ENCODE data around the gene CD300LG. TPM values are rescaled to one million over a fixed set of nuclear protein-coding genes. Genes with fewer than 3 reads are reported as not detected.
"Not testable (repeated sequence)": the region's sequence is repeated elsewhere in the genome, so short reads cannot be mapped to it uniquely, and the experiment has no call there.

The CD300LG gene
- total RNA-seq, 1 donor from 2014 or later = not detected

DNA sequence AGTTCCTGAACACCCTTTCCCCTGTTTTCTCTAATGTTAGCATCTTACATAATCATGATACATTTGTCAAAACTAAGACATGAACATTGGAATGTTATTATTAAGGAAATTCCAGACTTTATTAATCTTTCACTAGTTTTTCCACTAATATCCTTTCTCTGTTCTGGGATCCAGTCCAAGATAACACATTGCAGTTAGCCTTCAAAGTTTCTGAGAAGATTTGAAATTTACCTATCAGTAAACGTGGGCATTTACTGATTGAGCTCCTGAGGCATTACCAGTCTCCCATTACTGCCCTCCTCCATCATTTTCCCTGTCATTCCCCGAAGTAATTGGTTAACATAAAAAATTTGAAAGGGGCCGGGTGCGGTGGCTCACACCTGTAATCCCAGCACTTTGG is 5.7 kb upstream of the CD300LG start:
- Histone ChIP-seq H3K27me3 (ENCODE audit: control insufficient read depth, insufficient read depth, low read length) (no peaks in the 10 kb centered on the region), H3K4me3 (ENCODE audit: low read depth, low read length) (no peak overlapping the region), H3K36me3 (ENCODE audit: control insufficient read depth, insufficient read depth, low read length) (no peaks in the 10 kb centered on the region)
- TF ChIP-seq CTCF (IDR thresholded peaks at IDR 0.05; ENCODE audit: insufficient read depth, low read length, severe bottlenecking) = no peak
- FAIRE-seq = no peak
- no peak for DNase-seq (ENCODE audit: low read depth)

DNA sequence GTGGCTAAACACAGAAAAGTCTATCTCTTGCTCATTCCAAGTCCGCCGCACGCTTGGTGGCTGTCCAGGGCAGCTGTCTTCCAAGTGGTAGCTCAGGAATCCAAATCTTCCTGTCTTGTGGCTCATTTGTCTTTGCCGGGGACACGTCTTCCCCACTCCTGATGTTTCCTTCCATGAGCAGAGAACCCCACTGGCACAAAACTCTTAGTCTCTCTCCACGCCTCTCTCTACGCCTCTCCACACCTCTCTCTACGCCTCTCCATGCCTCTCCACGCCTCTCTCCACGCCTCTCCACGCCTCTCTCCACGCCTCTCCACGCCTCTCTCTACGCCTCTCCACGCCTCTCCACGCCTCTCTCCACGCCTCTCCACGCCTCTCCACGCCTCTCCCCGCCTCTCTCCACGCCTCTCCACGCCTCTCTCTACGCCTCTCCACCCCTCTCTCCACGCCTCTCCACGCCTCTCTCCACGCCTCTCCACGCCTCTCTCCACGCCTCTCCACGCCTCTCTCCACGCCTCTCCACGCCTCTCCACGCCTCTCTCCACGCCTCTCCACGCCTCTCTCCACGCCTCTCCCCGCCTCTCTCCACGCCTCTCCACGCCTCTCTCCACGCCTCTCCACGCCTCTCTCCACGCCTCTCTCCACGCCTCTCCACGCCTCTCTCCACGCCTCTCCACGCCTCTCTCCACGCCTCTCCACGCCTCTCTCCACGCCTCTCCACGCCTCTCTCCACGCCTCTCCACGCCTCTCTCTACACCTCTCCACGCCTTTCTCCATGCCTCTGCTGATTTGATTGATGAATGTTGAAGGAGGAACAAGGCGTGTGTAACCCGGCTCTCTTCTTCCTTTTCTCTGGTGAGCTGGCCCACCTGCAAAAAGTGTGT is 4.6 kb upstream of the CD300LG start:
- H3K36me3 ChIP-seq (ENCODE audit: control insufficient read depth, insufficient read depth, low read length); FAIRE-seq; H3K4me3 ChIP-seq (ENCODE audit: low read depth, low read length); H3K27me3 ChIP-seq (ENCODE audit: control insufficient read depth, insufficient read depth, low read length); DNase-seq (ENCODE audit: low read depth): not testable (repeated sequence)

DNA sequence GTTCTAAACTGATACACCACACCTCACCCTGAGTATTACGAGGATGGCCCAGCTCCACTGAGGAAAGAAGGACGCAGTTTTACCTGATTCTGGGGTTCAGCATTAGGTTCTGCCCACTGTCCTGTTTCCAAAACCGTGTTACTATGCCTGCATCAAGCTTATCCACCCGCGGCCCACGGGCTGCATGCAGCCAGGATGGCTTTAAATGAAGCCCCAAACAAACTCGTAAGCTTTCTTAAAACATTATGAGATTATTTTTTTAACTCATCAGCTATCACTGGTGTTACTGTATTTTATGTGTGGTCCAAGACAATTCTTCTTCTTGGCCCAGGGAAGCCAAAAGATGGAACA is 4.0 kb upstream of the CD300LG start:
- no peak for FAIRE-seq
- no peak for DNase-seq (ENCODE audit: low read depth)
- Histone ChIP-seq H3K4me3 (ENCODE audit: low read depth, low read length) (no peak overlapping the region), H3K36me3 (ENCODE audit: control insufficient read depth, insufficient read depth, low read length) (no peaks in the 10 kb centered on the region), H3K27me3 (ENCODE audit: control insufficient read depth, insufficient read depth, low read length) (peaks cover 1% of the 10 kb centered on the region)
- TF ChIP-seq CTCF (IDR thresholded peaks at IDR 0.05; ENCODE audit: insufficient read depth, low read length, severe bottlenecking) = no peak

DNA sequence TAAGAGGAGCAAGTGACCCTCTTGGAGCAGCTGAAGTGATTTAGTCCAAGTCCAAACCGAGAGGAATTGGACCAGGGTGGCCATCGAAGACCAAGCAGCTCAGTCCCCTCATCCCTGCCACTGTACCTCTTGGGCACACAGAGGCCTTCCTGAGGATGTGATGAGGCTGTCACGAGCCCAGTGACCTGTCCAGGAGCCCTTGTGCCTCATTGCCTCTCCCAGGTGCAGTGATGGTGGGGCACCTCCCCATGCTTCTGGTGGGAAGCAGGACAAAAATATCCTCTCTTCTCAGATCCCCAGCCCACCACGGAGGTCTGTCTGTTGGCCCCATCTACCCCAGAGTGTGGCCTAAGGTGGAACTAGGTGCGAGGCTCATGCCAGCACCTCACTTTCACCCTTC is 2.7 kb upstream of the CD300LG start:
- Histone ChIP-seq H3K36me3 (ENCODE audit: control insufficient read depth, insufficient read depth, low read length) (no peaks in the 10 kb centered on the region), H3K4me3 (ENCODE audit: low read depth, low read length) (no peak overlapping the region), H3K27me3 (ENCODE audit: control insufficient read depth, insufficient read depth, low read length) (peaks cover 3% of the 10 kb centered on the region)
- DNase-seq (ENCODE audit: low read depth) (no peak), FAIRE-seq (no peak)
- no peak for TF ChIP-seq CTCF (IDR thresholded peaks at IDR 0.05; ENCODE audit: insufficient read depth, low read length, severe bottlenecking)

DNA sequence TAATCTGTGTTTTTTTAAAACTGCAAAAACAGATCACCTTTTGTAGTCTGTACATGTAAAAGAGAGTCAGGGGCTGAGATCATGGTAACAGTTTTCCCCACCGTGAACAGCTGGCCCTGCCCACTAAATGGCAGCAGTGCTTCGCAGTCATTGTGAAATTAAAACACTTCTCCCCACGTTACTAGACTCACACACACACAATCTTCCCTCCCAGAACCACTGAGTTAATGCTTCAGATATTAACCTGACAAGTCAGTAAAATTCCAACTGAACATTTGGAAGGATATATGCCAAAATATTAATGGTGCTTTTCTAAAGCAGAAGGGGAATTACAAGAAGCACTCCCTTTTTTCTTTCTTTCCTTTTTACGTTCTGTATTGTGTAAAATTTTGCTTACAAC is 1.2 kb upstream of the CD300LG start:
- no peak overlapping the region for H3K4me3 ChIP-seq (ENCODE audit: low read depth, low read length)
- H3K27me3 ChIP-seq (ENCODE audit: control insufficient read depth, insufficient read depth, low read length) = peaks cover 5% of the 10 kb centered on the region
- no peak for FAIRE-seq
- no peaks in the 10 kb centered on the region for H3K36me3 ChIP-seq (ENCODE audit: control insufficient read depth, insufficient read depth, low read length)
- no peak for TF ChIP-seq CTCF (IDR thresholded peaks at IDR 0.05; ENCODE audit: insufficient read depth, low read length, severe bottlenecking)
- no peak for DNase-seq (ENCODE audit: low read depth)

DNA sequence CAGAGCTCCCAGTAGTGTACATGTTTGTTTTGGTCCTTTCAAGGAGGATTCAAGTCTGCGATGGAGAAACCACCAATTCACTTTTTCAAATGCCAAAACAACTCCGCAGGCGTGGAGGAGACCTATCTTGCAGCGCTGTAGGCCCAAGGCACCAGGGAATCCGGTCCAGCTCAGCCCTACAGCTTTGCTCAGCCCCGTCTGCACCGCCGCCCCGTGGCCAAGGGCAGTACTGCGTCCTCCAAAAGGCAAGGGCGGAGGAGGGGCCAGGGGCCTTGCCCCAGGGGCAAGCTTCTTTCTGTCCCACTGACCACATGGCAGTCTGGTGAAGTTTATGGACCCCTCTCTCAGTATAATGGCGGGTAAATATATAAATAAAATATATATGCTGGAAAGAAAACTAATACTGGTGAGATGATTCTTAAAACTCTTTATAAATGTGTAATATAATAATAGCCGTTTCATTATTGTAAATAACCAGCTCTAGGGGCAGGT is 709 bp upstream of the CD300LG start:
- H3K36me3 ChIP-seq (ENCODE audit: control insufficient read depth, insufficient read depth, low read length) = no peaks in the 10 kb centered on the region
- no peak overlapping the region for H3K4me3 ChIP-seq (ENCODE audit: low read depth, low read length)
- no peak for FAIRE-seq
- H3K27me3 ChIP-seq (ENCODE audit: control insufficient read depth, insufficient read depth, low read length) = peaks cover 5% of the 10 kb centered on the region
- DNase-seq (ENCODE audit: low read depth) = peak; percentile 44
- peak; percentile 99 for TF ChIP-seq CTCF (IDR thresholded peaks at IDR 0.05; ENCODE audit: insufficient read depth, low read length, severe bottlenecking)

All from bronchial epithelial cell (primary cell).